Measurements from ENCODE around the gene PARPBP. TPM values are rescaled to one million over a fixed set of nuclear protein-coding genes. Genes with fewer than 3 reads are reported as not detected.

Gene PARPBP
- total and polyA plus RNA-seq, 2 of the 13 experiments (the other 11 are each of a cell fraction or from before 2014, with no cell fraction given), result 6.7 to 28.4 TPM

- ChIA-PET POLR2A (interaction anchor here (1.2 kb wide), 1 partner anchor 36 kb away, joined by 3 read pairs; no protein-coding TSS in a partner anchor), CTCF (ENCODE audit: low intra/inter-chr PET ratio, low total read pairs) (no interaction called here)
- no peak for FAIRE-seq
- no peaks in the 10 kb centered on the region for H3K79me2 ChIP-seq (ENCODE audit: insufficient read depth, low read length)
- H3K27me3 ChIP-seq (ENCODE audit: control insufficient read depth in 1 of 2, insufficient read depth in 2 of 2, low read length in 2 of 2), result no peaks in the 10 kb centered on the region
- TF ChIP-seq KAT7 (CRISPR knock-in tag; IDR thresholded peaks at IDR 0.05; ENCODE audit: borderline replicate concordance) (no peak), ZNF17 (CRISPR knock-in tag; IDR thresholded peaks at IDR 0.05) (no peak), HMG20A (CRISPR knock-in tag; IDR thresholded peaks at IDR 0.05; ENCODE audit: borderline replicate concordance) (no peak), FUBP1 (CRISPR knock-in tag; IDR thresholded peaks at IDR 0.05; ENCODE audit: borderline replicate concordance) (no peak), ZNF260 (CRISPR knock-in tag; IDR thresholded peaks at IDR 0.05; ENCODE audit: borderline replicate concordance, low read depth) (no peak)
- ATAC-seq, result no peak
- peaks cover 1 to 32% of the 10 kb centered on the region in 2 experiments; a peak in 4 of 5 replicates for H3K36me3 ChIP-seq (replicated peaks in 1 of 2; ENCODE audit: control insufficient read depth in 1 of 2, insufficient read depth in 2 of 2, low read length in 2 of 2)
- intact Hi-C loops (cut with micrococcal nuclease; ENCODE audit: unreplicated experiment), result loop anchor here (10.0 kb wide), 3 partner anchors 152 to 668 kb away; partner anchors contain the start of gene IGF1
- H3K4me1 ChIP-seq (ENCODE audit: insufficient read depth, low read length), result no peaks in the 10 kb centered on the region
- H2AFZ ChIP-seq (ENCODE audit: low read length), result no peak overlapping the region
- no peak for DNase-seq (ENCODE audit: low spot score)
- no peak overlapping the region for H3K4me2 ChIP-seq (ENCODE audit: low read depth, low read length)
- no peak overlapping the region for H3K27ac ChIP-seq (ENCODE audit: extremely low read length, insufficient read depth, low read length)
- no peak overlapping the region for H3K9ac ChIP-seq (ENCODE audit: insufficient read depth, low read depth, low read length)
- WGBS (ENCODE audit: low lambda C conversion rate), result 96% methylated on average over 3 of the region's 3 CpGs
- in situ Hi-C loops (cut with HindIII; ENCODE audit: extremely low pct_ligation_motif_present, low pct_unique_long_range_greater_than_20kb), result no loop called here
- H3K4me3 ChIP-seq (replicated peaks in 1 of 3; ENCODE audit: insufficient read depth in 1 of 3, low read depth in 2 of 3, low read length in 3 of 3), result no peak overlapping the region
- H3K9me3 ChIP-seq (ENCODE audit: low read length), result no peaks in the 10 kb centered on the region
- no peaks in the 10 kb centered on the region for H4K20me1 ChIP-seq (ENCODE audit: insufficient read depth, low read length)
- BruUV-seq (replicated peaks), result no TSS peak
Measured at GRCh38 chr12:102096855-102097254, 23.1 kb upstream of the PARPBP start.

DNA sequence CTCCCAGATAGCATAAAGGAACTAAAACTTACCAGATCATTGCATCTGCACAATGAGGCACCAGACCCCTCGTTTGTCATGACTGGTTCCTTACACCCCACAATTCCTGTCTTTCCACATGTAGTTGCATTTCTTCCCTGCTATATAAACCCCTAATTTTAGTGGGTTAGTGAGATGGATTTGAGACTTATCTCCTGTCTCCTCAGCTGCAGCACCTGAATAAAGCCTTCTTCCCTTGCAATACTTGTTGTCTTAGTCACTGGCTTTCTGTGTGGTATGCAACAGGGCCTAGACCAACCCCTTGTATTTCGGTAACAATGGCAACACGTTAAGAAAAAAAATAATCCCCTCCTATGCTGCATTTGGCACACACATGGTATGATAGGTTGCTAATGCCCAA is 13.1 kb upstream of the PARPBP start:
- WGBS (ENCODE audit: low lambda C conversion rate), result 94% methylated on average over 3 of the region's 3 CpGs
- no TSS peak for BruUV-seq (replicated peaks)
- Histone ChIP-seq H3K27ac (ENCODE audit: extremely low read length, insufficient read depth, low read length) (no peak overlapping the region), H3K9me3 (ENCODE audit: low read length) (peaks cover 21% of the 10 kb centered on the region), H3K9ac (ENCODE audit: insufficient read depth, low read depth, low read length) (no peak overlapping the region), H3K36me3 (replicated peaks in 1 of 2; ENCODE audit: control insufficient read depth in 1 of 2, insufficient read depth in 2 of 2, low read length in 2 of 2) (peaks cover 14 to 45% of the 10 kb centered on the region in 2 experiments; a peak in 4 of 5 replicates), H3K79me2 (ENCODE audit: insufficient read depth, low read length) (no peaks in the 10 kb centered on the region), H3K4me2 (ENCODE audit: low read depth, low read length) (no peak overlapping the region), H2AFZ (ENCODE audit: low read length) (no peak overlapping the region), H3K4me1 (ENCODE audit: insufficient read depth, low read length) (no peaks in the 10 kb centered on the region), H4K20me1 (ENCODE audit: insufficient read depth, low read length) (no peaks in the 10 kb centered on the region), H3K27me3 (ENCODE audit: control insufficient read depth in 1 of 2, insufficient read depth in 2 of 2, low read length in 2 of 2) (no peaks in the 10 kb centered on the region), H3K4me3 (replicated peaks in 1 of 3; ENCODE audit: insufficient read depth in 1 of 3, low read depth in 2 of 3, low read length in 3 of 3) (no peak overlapping the region)
- CTCF ChIA-PET (ENCODE audit: low intra/inter-chr PET ratio, low total read pairs), result no interaction called here
- FAIRE-seq, result no peak
- intact Hi-C loops (cut with micrococcal nuclease; ENCODE audit: unreplicated experiment) (no loop called here), in situ Hi-C loops (cut with HindIII; ENCODE audit: extremely low pct_ligation_motif_present, low pct_unique_long_range_greater_than_20kb) (no loop called here)
- peak; percentile 99 for TF ChIP-seq ZNF124 (CRISPR knock-in tag; IDR thresholded peaks at IDR 0.05)
- TF ChIP-seq ZNF441 (CRISPR knock-in tag; IDR thresholded peaks at IDR 0.05; ENCODE audit: borderline replicate concordance), result peak; percentile 89; the same call in 1 of the 2 replicates
- no peak for TF ChIP-seq PBX3 (CRISPR knock-in tag; IDR thresholded peaks at IDR 0.05; ENCODE audit: borderline replicate concordance)
- ATAC-seq, result no peak
- POLR2A ChIA-PET, result no interaction called here
- no peak for DNase-seq (ENCODE audit: low spot score)
